Endothelial cell of umbilical vein (primary cell): ENCODE results near the gene ENPP5. TPM values are rescaled to one million over a fixed set of nuclear protein-coding genes. Genes with fewer than 3 reads are reported as not detected.

Source experiments
- Bru-seq: library from RNA; stranded (reverse); fragments of 400-500 nt; gene quantifications from one replicate; lab custom pipeline; 2021; lab: Mats Ljungman, UMichigan
- BruChase-seq, 2 experiments: library from RNA; stranded (reverse); fragments of 400-500 nt; gene quantifications; one replicate each; lab custom pipeline; 2021; lab: Mats Ljungman, UMichigan
- BruUV-seq: library from RNA; stranded (reverse); fragments of 400-500 nt; replicated peaks from 2 replicates; lab custom pipeline; 2021; lab: Mats Ljungman, UMichigan
- CTCF ChIA-PET: fragments of 300-600, 350-600 bp; sonication (Branson Sonifier 250); formaldehyde crosslinking; loops from one replicate; lab custom pipeline; 2021; ENCODE audit warnings: antibody characterized with exemption, inconsistent platforms; lab: Charles Lee
- POLR2A ChIA-PET: fragments of 300-600, 350-600 bp; sonication (Branson Sonifier 250); formaldehyde crosslinking; loops from one replicate; lab custom pipeline; 2021; ENCODE audit warnings: antibody characterized with exemption, inconsistent platforms; lab: Charles Lee
- DNase-seq: peaks from one replicate; pipeline ENCODE4 v3.0.0-alpha.2; 2011; ENCODE audit warnings: low read depth, low spot score
- FAIRE-seq: peaks from 2 replicates; lab custom pipeline; 2011; peaks lifted over from hg19 to GRCh38; lab: Jason Lieb, UNC
- H2AFZ ChIP-seq: 2 replicates; pipeline ENCODE4 v1.6.0; 2012; ENCODE audit warnings: low read depth, low read length, control low read depth, inconsistent platforms
- H3K27ac ChIP-seq: 2 replicates; pipeline ENCODE4 v1.5.1; 2011; ENCODE audit warnings: low read depth, mild to moderate bottlenecking, control low read depth, low read length, moderate library complexity; ENCODE audit not compliant: insufficient read depth
- H3K27me3 ChIP-seq, 2 experiments: 2 replicates each; pipeline versions ENCODE4 v1.6.0 to v1.6.1; 2011; ENCODE audit warnings: low read length in 2 of 2, mixed read lengths in 1 of 2; ENCODE audit not compliant: control insufficient read depth in 2 of 2, insufficient read depth in 2 of 2
- H3K36me3 ChIP-seq, 2 experiments: 2 replicates in 1 of 2; 3 replicates in 1 of 2; pipeline ENCODE4 v1.5.1; 2011; ENCODE audit warnings: low read length in 2 of 2, mild to moderate bottlenecking in 1 of 2, moderate library complexity in 1 of 2; ENCODE audit not compliant: control insufficient read depth in 2 of 2, insufficient read depth in 2 of 2; ENCODE audit errors: extremely low read depth in 1 of 2
- H3K4me1 ChIP-seq: 3 replicates; pipeline ENCODE4 v1.5.1; 2011; ENCODE audit warnings: mild to moderate bottlenecking, low read length; ENCODE audit not compliant: control insufficient read depth, insufficient read depth; ENCODE audit errors: extremely low read depth
- H3K4me2 ChIP-seq: 2 replicates; pipeline ENCODE4 v1.6.1; 2011; ENCODE audit warnings: low read length, control low read depth, mixed read lengths; ENCODE audit not compliant: insufficient read depth
- H3K4me3 ChIP-seq, 3 experiments: fragments of 200-600 bp in 1 of 3; sonication (generic), shearing (Covaris generic) in 1 of 3; replicated peaks in 1 of 3; 2 replicates each; pipeline ENCODE4 v1.5.1; 2011 to 2016; ENCODE audit warnings: control low read depth in 3 of 3, low read length in 3 of 3, mild to moderate bottlenecking in 2 of 3, inconsistent platforms in 1 of 3, low read depth in 1 of 3, moderate library complexity in 1 of 3; ENCODE audit not compliant: insufficient read depth in 1 of 3
- H3K79me2 ChIP-seq: 2 replicates; pipeline ENCODE4 v1.6.0; 2012; ENCODE audit warnings: low read length, inconsistent platforms; ENCODE audit not compliant: control insufficient read depth, insufficient read depth
- H3K9ac ChIP-seq: replicated peaks from 2 replicates; pipeline ENCODE3; 2011; ENCODE audit warnings: low read length, control low read depth; ENCODE audit not compliant: insufficient read depth; ENCODE audit errors: extremely low read depth
- H3K9me1 ChIP-seq: replicated peaks from 3 replicates; pipeline ENCODE4 v1.6.0; 2011; ENCODE audit warnings: mild to moderate bottlenecking, low read length; ENCODE audit not compliant: control insufficient read depth, insufficient read depth; ENCODE audit errors: extremely low read depth
- H3K9me3 ChIP-seq: replicated peaks from 2 replicates; pipeline ENCODE4 v1.5.1; 2012; ENCODE audit warnings: low read length, inconsistent platforms; ENCODE audit not compliant: control insufficient read depth, insufficient read depth
- H4K20me1 ChIP-seq: replicated peaks from 2 replicates; pipeline ENCODE3; 2011; ENCODE audit warnings: mild to moderate bottlenecking, low read length; ENCODE audit not compliant: control insufficient read depth, insufficient read depth; ENCODE audit errors: extremely low read depth
- EZH2 ChIP-seq: IDR thresholded peaks from 2 replicates; pipeline ENCODE4 v1.6.1; 2012; ENCODE audit warnings: borderline replicate concordance, low read depth, mild to moderate bottlenecking, moderate library complexity, low read length, inconsistent platforms; ENCODE audit not compliant: severe bottlenecking
- GATA2 ChIP-seq: IDR thresholded peaks from 2 replicates; pipeline ENCODE4 v1.7.0; 2011; ENCODE audit warnings: low read depth, mild to moderate bottlenecking, moderate library complexity, mixed read lengths, low read length; ENCODE audit not compliant: insufficient read length, insufficient read depth
- dilution Hi-C: fragments of 300-500 bp; cut with MboI; formaldehyde crosslinking; loops from one replicate; pipeline ENCODE4 v1.15.0; 2019; ENCODE audit warnings: low sequenced_read_pairs; ENCODE audit not compliant: extremely low pct_ligation_motif_present
- intact Hi-C: fragments of 100-400 bp; cut with micrococcal nuclease; formaldehyde crosslinking; loops from one replicate; pipeline ENCODE4 v1.10.0; 2022
- long read RNA-seq: library from polyadenylated mRNA; stranded (forward); transcript quantifications from one replicate; pipeline ENCODE4 v2.0.0, GENCODE V29; 2021
- polyA minus RNA-seq, 3 experiments: library from RNA; depleted of rRNA, polyadenylated mRNA; stranded (reverse); fragments of >200 nt; gene quantifications; 1 replicate in 1 of 3; 2 replicates in 2 of 3; pipeline ENCODE4 v1.2.3, GENCODE V29; 2011
- polyA plus RNA-seq, 4 experiments: library from polyadenylated mRNA; depleted of rRNA in 3 of 4; stranded (reverse) in 3 of 4; unstranded in 1 of 4; fragments of >200 nt; gene quantifications; 2 replicates each; pipeline versions ENCODE4 v1.2.1 to v1.2.3, GENCODE V29; 2011 to 2012; ENCODE audit warnings: missing spikeins in 1 of 4
- total RNA-seq: library from RNA; stranded (reverse); gene quantifications from 2 replicates; pipeline ENCODE4 v1.2.3, GENCODE V29; 2021

Gene ENPP5, protein sequence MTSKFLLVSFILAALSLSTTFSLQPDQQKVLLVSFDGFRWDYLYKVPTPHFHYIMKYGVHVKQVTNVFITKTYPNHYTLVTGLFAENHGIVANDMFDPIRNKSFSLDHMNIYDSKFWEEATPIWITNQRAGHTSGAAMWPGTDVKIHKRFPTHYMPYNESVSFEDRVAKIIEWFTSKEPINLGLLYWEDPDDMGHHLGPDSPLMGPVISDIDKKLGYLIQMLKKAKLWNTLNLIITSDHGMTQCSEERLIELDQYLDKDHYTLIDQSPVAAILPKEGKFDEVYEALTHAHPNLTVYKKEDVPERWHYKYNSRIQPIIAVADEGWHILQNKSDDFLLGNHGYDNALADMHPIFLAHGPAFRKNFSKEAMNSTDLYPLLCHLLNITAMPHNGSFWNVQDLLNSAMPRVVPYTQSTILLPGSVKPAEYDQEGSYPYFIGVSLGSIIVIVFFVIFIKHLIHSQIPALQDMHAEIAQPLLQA
- total RNA-seq (not detected in 2 replicates), polyA plus RNA-seq (not detected in 2 replicates), polyA minus RNA-seq (not detected in 2 replicates), Bru-seq, nascent RNA (not detected), BruChase-seq, experiment 1, labeled RNA remaining after a 6-hour chase (percentile 7 among the genes with signal in this experiment), BruChase-seq, experiment 2, labeled RNA remaining after a 2-hour chase (not detected)
- not detected in 2 replicates for polyA plus RNA-seq (2011; cell fraction: cytosol; rRNA removed)
- not detected in 2 replicates for polyA plus RNA-seq (2011; cell fraction: nucleus; rRNA removed)
- polyA plus RNA-seq (2012) = not detected in 2 replicates
- not detected for polyA minus RNA-seq (2011; cell fraction: cytosol; rRNA and poly(A)+ RNA removed)
- polyA minus RNA-seq (2011; cell fraction: nucleus; rRNA and poly(A)+ RNA removed) = not detected in 2 replicates
- long read RNA-seq = 0 reads

DNA sequence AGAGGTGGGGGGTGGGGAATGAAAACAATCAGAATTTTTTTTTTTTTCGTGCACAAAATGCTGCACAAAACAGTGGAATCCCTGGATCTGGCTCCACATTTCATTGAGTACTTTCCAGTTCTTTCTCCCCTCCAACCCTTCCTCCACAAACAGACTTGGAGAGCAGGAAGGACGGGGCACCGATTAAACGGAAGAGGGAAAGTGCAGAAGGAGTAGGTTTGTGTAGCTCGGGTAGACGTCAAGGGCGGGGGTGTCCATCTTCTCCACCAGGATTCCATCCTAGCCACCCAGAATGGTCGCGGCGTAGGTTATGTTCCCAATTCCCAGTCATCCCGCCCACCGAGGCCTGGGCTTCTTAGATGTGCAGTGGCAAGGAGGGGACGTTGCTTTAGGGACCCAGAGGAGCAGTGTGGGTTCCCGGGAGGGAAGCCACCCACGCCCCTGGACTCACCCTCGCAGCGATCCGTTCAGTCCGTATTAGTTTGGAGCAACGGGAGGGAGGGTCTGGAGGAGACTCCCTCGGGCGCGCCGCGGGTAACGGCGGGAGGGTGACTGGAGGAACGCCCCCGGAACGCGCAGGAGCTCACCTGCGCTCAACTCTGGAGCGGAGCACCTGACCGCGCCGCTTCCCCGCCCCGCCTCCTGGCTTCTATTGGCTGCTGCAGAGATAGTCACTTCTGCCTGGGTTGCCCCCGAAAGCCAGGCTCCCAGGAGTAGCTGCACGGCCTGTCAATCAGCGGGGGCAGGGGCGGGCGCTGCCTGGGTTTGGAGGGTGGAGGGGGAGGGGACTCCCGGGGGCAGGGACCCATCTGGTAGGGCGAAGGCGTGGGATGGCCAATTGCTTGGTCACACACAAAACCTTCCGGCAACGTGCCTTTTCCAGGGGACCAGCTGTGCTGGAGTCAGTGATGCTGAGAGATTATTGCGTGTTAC, at the start of gene ENPP5:
Gene ENPP5, minus strand, starts transcription at position 624 of the 933 bp plus-strand sequence. CDS start 2,718 bp downstream, outside the sequence.
- no peaks in the 10 kb centered on the region for H3K79me2 ChIP-seq
- no peak within 1 kb of the TSS for H3K4me2 ChIP-seq
- no peaks in the 10 kb centered on the region for H4K20me1 ChIP-seq
- H3K4me3 ChIP-seq = no peak within 1 kb of the TSS
- peak; percentile 28 for TF ChIP-seq EZH2
- TF ChIP-seq GATA2 = no peak
- peaks cover 18 to 21% of the 10 kb centered on the region in 2 experiments for H3K27me3 ChIP-seq
- CTCF ChIA-PET = no interaction called here
- H3K9ac ChIP-seq = no peak within 1 kb of the TSS
- no peaks in the 10 kb centered on the region for H3K9me3 ChIP-seq
- no peak for DNase-seq
- no peak for FAIRE-seq
- BruUV-seq = no TSS peak
- no peaks in the 10 kb centered on the region for H3K4me1 ChIP-seq
- H2AFZ ChIP-seq = no peak within 1 kb of the TSS
- no peaks in the 10 kb centered on the region for H3K9me1 ChIP-seq
- H3K36me3 ChIP-seq = no peaks in the 10 kb centered on the region
- dilution Hi-C loops (no loop called here), intact Hi-C loops (no loop called here)
- no peak within 1 kb of the TSS for H3K27ac ChIP-seq
- POLR2A ChIA-PET = no interaction called here
